Measurements from ENCODE around the gene MEF2A.

DNA sequence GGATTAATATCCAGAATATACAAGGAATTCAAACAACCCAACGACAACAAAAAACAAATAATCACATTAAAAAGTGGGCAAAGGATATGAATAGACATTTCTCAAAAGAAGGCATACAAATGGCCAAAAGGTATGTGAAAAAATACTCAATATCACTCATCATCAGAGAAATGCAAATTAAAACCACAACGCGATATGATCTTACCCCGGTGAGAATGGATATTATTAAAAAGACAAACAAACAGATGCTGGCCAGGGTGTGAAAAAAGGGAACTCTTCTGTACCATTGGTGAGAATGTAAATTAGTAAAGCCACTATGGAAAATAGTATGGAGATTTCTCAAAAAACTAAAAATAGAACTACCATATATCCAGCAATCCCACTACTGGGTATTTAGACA, 43.5 kb upstream of the MEF2A start:
- TF ChIP-seq, protein P1, sequence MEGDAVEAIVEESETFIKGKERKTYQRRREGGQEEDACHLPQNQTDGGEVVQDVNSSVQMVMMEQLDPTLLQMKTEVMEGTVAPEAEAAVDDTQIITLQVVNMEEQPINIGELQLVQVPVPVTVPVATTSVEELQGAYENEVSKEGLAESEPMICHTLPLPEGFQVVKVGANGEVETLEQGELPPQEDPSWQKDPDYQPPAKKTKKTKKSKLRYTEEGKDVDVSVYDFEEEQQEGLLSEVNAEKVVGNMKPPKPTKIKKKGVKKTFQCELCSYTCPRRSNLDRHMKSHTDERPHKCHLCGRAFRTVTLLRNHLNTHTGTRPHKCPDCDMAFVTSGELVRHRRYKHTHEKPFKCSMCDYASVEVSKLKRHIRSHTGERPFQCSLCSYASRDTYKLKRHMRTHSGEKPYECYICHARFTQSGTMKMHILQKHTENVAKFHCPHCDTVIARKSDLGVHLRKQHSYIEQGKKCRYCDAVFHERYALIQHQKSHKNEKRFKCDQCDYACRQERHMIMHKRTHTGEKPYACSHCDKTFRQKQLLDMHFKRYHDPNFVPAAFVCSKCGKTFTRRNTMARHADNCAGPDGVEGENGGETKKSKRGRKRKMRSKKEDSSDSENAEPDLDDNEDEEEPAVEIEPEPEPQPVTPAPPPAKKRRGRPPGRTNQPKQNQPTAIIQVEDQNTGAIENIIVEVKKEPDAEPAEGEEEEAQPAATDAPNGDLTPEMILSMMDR (IDR thresholded peaks at IDR 0.05; ENCODE audit: insufficient read depth, low read depth, low read length) = no peak
- TF ChIP-seq EZH2 (IDR thresholded peaks at IDR 0.05; ENCODE audit: insufficient read depth, low read length) = no peak
